OCI-LY7 (cell line): Measurements from ENCODE around the gene AGPAT2. TPM values are rescaled to one million over a fixed set of nuclear protein-coding genes. Genes with fewer than 3 reads are reported as not detected.

Experiments
- BruUV-seq: library from RNA; stranded (reverse); fragments of 400-500 nt; replicated peaks from 2 replicates; lab custom pipeline; 2021; lab: Mats Ljungman, UMichigan
- CTCF ChIA-PET: fragments of 300-600 bp; sonication (Branson Sonifier 250); formaldehyde crosslinking; loops from one replicate; lab custom pipeline; 2022; ENCODE audit warnings: antibody characterized with exemption; ENCODE audit not compliant: unreplicated experiment; lab: Charles Lee
- POLR2A ChIA-PET: fragments of 300-600 bp; sonication (Branson Sonifier 250); formaldehyde crosslinking; loops from one replicate; lab custom pipeline; 2022; ENCODE audit warnings: antibody characterized with exemption; lab: Charles Lee
- DNase-seq: peaks from one replicate; pipeline ENCODE4 v3.0.0-alpha.2; 2015; ENCODE audit warnings: low spot score
- H2AFZ ChIP-seq: fragments of 200-600 bp; sonication (generic), shearing (Covaris generic); 2 replicates; pipeline ENCODE4 v1.6.1; 2014; ENCODE audit warnings: mild to moderate bottlenecking, antibody characterized with exemption, low read length, moderate library complexity
- H3K27ac ChIP-seq: fragments of 200-600 bp; sonication (generic); 2 replicates; pipeline ENCODE4 v1.5.1; 2014; ENCODE audit warnings: mixed run types, low read depth, mild to moderate bottlenecking, moderate library complexity, low read length, inconsistent platforms; ENCODE audit not compliant: poor library complexity, severe bottlenecking
- H3K36me3 ChIP-seq: fragments of 200-600 bp; sonication (generic); 2 replicates; pipeline ENCODE4 v1.6.1; 2014; ENCODE audit warnings: mild to moderate bottlenecking, antibody characterized with exemption, low read length, moderate library complexity, mixed read lengths; ENCODE audit not compliant: insufficient read depth
- H3K4me1 ChIP-seq: fragments of 200-600 bp; sonication (generic); 2 replicates; pipeline ENCODE4 v1.5.1; 2014; ENCODE audit warnings: mild to moderate bottlenecking, low read length; ENCODE audit not compliant: insufficient read depth, poor library complexity, severe bottlenecking
- H3K4me2 ChIP-seq: fragments of 200-600 bp; sonication (generic); 2 replicates; pipeline ENCODE4 v1.6.1; 2014; ENCODE audit warnings: mild to moderate bottlenecking, low read length
- H3K4me3 ChIP-seq: fragments of 200-600 bp; sonication (generic); 2 replicates; pipeline ENCODE4 v1.5.1; 2014; ENCODE audit warnings: mild to moderate bottlenecking, low read depth, low read length; ENCODE audit not compliant: poor library complexity, severe bottlenecking
- H3K79me2 ChIP-seq: fragments of 200-600 bp; sonication (generic); 2 replicates; pipeline ENCODE4 v1.6.1; 2016; ENCODE audit warnings: low read depth, mild to moderate bottlenecking, low read length, moderate library complexity, mixed read lengths; ENCODE audit not compliant: insufficient read depth
- H3K9me2 ChIP-seq: fragments of 200-600 bp; sonication (generic); 2 replicates; pipeline ENCODE4 v1.6.1; 2016; ENCODE audit warnings: mild to moderate bottlenecking, low read length, mixed read lengths; ENCODE audit not compliant: insufficient read depth
- H3K9me3 ChIP-seq: fragments of 200-600 bp; sonication (generic); 2 replicates; pipeline ENCODE4 v1.6.1; 2014; ENCODE audit warnings: mild to moderate bottlenecking, mixed run types, low read length, mixed read lengths
- H4K20me1 ChIP-seq: fragments of 200-600 bp; sonication (generic); 2 replicates; pipeline ENCODE4 v1.6.1; 2014; ENCODE audit warnings: mild to moderate bottlenecking, antibody characterized with exemption, low read length, moderate library complexity, mixed read lengths; ENCODE audit not compliant: insufficient read depth
- EZH2phosphoT487 ChIP-seq: fragments of 200-600 bp; sonication (generic); IDR thresholded peaks from 2 replicates; pipeline ENCODE4 v1.6.1; 2018; ENCODE audit warnings: low read depth, borderline replicate concordance, mild to moderate bottlenecking, mixed run types, antibody characterized with exemption, low read length, moderate library complexity, mixed read lengths
- intact Hi-C: fragments of 100-400 bp; cut with micrococcal nuclease; formaldehyde crosslinking; loops from one replicate; pipeline ENCODE4 v1.10.0; 2022; ENCODE audit not compliant: unreplicated experiment
- total RNA-seq, 2 experiments: library from RNA; depleted of rRNA in 1 of 2; stranded (reverse); fragments of >200 nt in 1 of 2; shearing (Covaris generic) in 1 of 2; gene quantifications; 2 replicates each; pipeline ENCODE4 v1.2.3, GENCODE V29; 2014 to 2022
- TF ChIP-seq, protein P1 (sequence below): fragments of 200-600 bp; sonication (generic); conservative IDR thresholded peaks from 2 replicates; pipeline ENCODE4 v1.5.1; 2014; ENCODE audit warnings: mild to moderate bottlenecking, antibody characterized with exemption, low read length, moderate library complexity, mixed read lengths

AGPAT2 gene
- total RNA-seq, 2 experiments from 2014 or later = 18.3 to 20.8 TPM

DNA sequence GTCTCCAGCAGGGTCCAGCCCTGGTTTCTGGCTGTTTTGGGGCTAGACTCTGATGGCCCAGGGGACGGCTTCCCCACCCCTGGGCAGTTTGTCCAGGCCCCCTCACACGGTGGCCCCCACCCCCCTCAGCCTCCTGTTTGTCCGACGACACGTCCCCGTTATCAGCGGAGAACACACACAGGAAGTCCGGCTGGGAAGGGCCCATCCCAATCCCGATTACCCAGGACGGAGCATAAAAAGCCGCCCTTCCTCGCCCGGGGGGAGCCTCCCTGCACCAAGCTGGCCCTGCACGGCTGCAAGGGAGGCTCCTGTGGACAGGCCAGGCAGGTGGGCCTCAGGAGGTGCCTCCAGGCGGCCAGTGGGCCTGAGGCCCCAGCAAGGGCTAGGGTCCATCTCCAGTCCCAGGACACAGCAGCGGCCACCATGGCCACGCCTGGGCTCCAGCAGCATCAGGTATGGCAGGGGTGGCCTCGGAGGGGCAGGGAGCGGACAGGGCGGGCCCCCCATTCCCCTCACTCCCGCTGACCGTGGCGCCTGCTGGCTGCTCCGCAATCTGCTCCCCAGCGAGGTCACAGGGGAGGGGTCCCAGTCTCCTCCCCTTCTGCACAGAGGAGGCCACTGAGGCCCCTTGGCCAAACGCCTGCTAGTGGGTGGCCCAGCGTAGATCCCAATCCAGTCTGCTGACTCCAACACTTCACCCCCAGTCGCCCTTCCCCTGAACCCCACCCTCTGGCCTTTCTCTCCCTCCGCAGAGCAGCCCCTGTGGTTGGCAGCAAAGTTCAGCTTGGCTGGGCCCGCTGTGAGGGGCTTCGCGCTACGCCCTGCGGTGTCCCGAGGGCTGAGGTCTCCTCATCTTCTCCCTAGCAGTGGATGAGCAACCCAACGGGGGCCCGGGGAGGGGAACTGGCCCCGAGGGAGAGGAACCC lies 24.3 kb downstream of the AGPAT2 start, which contains the start of gene EGFL7:
TSS of gene EGFL7 (plus strand) at position 261 of the 926 bp plus-strand sequence. CDS start 5,367 bp downstream, outside the sequence.
- no TSS peak for BruUV-seq
- H3K4me1 ChIP-seq = no peaks in the 10 kb centered on the region
- no peak within 1 kb of the TSS for H2AFZ ChIP-seq
- no peak within 1 kb of the TSS for H3K27ac ChIP-seq
- no peaks in the 10 kb centered on the region for H3K9me3 ChIP-seq
- H3K9me2 ChIP-seq = no peaks in the 10 kb centered on the region
- no peak within 1 kb of the TSS for H3K4me3 ChIP-seq
- intact Hi-C loops = no loop called here
- H3K36me3 ChIP-seq = no peaks in the 10 kb centered on the region
- no peaks in the 10 kb centered on the region for H4K20me1 ChIP-seq
- no peaks in the 10 kb centered on the region for H3K79me2 ChIP-seq
- H3K4me2 ChIP-seq = no peak within 1 kb of the TSS
- ChIA-PET CTCF (no interaction called here), POLR2A (no interaction called here)
- TF ChIP-seq, protein P1, sequence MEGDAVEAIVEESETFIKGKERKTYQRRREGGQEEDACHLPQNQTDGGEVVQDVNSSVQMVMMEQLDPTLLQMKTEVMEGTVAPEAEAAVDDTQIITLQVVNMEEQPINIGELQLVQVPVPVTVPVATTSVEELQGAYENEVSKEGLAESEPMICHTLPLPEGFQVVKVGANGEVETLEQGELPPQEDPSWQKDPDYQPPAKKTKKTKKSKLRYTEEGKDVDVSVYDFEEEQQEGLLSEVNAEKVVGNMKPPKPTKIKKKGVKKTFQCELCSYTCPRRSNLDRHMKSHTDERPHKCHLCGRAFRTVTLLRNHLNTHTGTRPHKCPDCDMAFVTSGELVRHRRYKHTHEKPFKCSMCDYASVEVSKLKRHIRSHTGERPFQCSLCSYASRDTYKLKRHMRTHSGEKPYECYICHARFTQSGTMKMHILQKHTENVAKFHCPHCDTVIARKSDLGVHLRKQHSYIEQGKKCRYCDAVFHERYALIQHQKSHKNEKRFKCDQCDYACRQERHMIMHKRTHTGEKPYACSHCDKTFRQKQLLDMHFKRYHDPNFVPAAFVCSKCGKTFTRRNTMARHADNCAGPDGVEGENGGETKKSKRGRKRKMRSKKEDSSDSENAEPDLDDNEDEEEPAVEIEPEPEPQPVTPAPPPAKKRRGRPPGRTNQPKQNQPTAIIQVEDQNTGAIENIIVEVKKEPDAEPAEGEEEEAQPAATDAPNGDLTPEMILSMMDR = no peak
- TF ChIP-seq EZH2phosphoT487 = no peak
- DNase-seq = no peak

DNA sequence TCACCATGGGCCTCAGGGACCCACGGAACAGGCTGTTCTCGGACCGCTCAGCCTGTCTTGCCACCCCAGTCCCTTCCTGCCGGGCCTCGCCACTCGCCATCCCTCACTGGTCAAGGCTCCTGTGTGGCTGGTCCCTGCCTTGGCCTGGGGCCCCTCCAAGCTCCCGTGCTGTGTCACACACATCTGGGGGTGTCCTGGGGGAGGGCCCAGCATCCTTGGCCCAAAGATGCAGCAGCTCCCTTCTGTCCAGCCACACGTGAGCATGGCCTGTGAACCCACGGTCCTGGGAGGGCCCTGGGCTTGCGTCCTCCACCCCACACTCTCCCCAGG lies 25.0 kb downstream of the AGPAT2 start:
- H3K4me3 ChIP-seq = no peak overlapping the region
- H3K27ac ChIP-seq = no peak overlapping the region
- no peak for TF ChIP-seq EZH2phosphoT487
- TF ChIP-seq, protein P1 = no peak
- H3K9me2 ChIP-seq = no peaks in the 10 kb centered on the region
- no TSS peak for BruUV-seq
- CTCF ChIA-PET = no interaction called here
- no peak overlapping the region for H3K4me2 ChIP-seq
- POLR2A ChIA-PET = no interaction called here
- H2AFZ ChIP-seq = no peak overlapping the region
- no peaks in the 10 kb centered on the region for H3K36me3 ChIP-seq
- H3K4me1 ChIP-seq = no peaks in the 10 kb centered on the region
- H3K79me2 ChIP-seq = no peaks in the 10 kb centered on the region
- intact Hi-C loops = no loop called here
- no peaks in the 10 kb centered on the region for H4K20me1 ChIP-seq
- H3K9me3 ChIP-seq = no peaks in the 10 kb centered on the region
- no peak for DNase-seq

DNA sequence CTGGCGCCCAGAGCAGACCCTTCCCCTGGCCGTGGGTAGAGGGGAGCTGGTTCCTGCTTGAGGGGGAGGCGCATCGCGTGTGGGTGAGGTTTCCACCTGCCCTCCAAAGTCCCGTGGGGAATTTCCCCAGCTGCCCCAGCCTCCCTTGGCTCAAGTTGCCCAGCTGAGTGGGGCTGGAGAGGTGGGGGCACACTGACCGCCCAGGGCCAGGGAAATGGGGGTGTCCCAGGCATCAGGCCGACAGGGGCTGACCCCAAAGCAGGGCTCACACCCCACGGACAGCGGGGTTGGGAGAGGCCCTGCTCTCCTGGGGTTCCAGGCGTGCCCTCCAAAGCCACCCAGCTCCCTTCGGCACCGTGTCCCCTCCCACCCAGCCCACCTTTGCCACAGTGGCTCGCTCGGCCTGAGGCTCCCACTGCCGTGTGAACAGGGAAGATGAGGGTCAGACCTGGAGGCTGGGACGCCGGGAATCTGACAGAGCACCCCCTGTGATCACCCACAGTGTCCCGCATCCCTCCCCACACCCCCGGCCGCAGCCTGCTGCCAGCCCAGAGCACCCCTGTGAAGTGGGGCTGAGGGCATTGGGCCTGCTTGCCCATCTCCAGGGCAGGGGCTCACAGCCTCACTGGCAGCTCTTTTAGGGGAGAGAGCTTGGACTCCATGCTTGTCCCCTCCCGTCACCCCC lies 25.5 kb downstream of the AGPAT2 start:
- Histone ChIP-seq H3K4me3 (no peak overlapping the region), H3K4me2 (no peak overlapping the region), H3K36me3 (no peaks in the 10 kb centered on the region), H3K27ac (no peak overlapping the region), H3K4me1 (no peaks in the 10 kb centered on the region), H2AFZ (no peak overlapping the region), H4K20me1 (no peaks in the 10 kb centered on the region), H3K9me2 (no peaks in the 10 kb centered on the region), H3K9me3 (no peaks in the 10 kb centered on the region), H3K79me2 (no peaks in the 10 kb centered on the region)
- TF ChIP-seq EZH2phosphoT487 = no peak
- TF ChIP-seq, protein P1 = no peak
- no TSS peak for BruUV-seq
- POLR2A ChIA-PET = no interaction called here
- DNase-seq = no peak
- intact Hi-C loops = no loop called here
- CTCF ChIA-PET = no interaction called here
